Prostate gland (tissue), 2 donors: Measurements from ENCODE around the gene CCDC77. TPM values are rescaled to one million over a fixed set of nuclear protein-coding genes. Genes with fewer than 3 reads are reported as not detected.

Experiments
- DNase-seq: peaks from one replicate; pipeline ENCODE4 v3.0.0-alpha.2; 2019; ENCODE audit warnings: low spot score
- H3K27ac ChIP-seq, 2 donors: fragments of 200-600 bp; sonication (generic); 2 replicates each; pipeline ENCODE4 v1.5.1; 2017 to 2019
- H3K27me3 ChIP-seq: fragments of 200-600 bp; sonication (generic); replicated peaks from 2 replicates; pipeline ENCODE4 v1.5.1; 2019; ENCODE audit not compliant: insufficient read depth
- H3K36me3 ChIP-seq, 2 donors: fragments of 200-600 bp; sonication (generic); 1 replicate in 1 of 2; 2 replicates in 1 of 2; pipeline versions ENCODE4 v1.5.1 to v1.8.1; 2017 to 2019
- H3K4me1 ChIP-seq: fragments of 200-600 bp; sonication (generic); replicated peaks from 2 replicates; pipeline ENCODE4 v1.5.1; 2019
- H3K4me3 ChIP-seq, 2 donors: fragments of 200-600 bp; sonication (generic); 2 replicates each; pipeline ENCODE4 v1.5.1; 2017 to 2019
- H3K9me3 ChIP-seq: fragments of 200-600 bp; sonication (generic); 2 replicates; pipeline ENCODE4 v1.5.1; 2017
- POLR2A ChIP-seq: fragments of 450-650 bp; IDR thresholded peaks from one replicate; pipeline ENCODE4 v1.6.1; 2016; ENCODE audit warnings: antibody characterized with exemption, mild to moderate bottlenecking
- POLR2AphosphoS5 ChIP-seq: sonication (generic); formaldehyde crosslinking; IDR thresholded peaks from one replicate; pipeline ENCODE4 v1.6.1; 2017; ENCODE audit warnings: antibody characterized with exemption
- WGBS: methylation state at CpG from one replicate; pipeline ENCODE4 v1.1.5; 2018; 5-methylcytosine and 5-hydroxymethylcytosine counted together
- intact Hi-C: fragments of 100-400 bp; cut with DNase I; formaldehyde crosslinking; loops from one replicate; pipeline ENCODE4 v1.14.2; 2022
- total RNA-seq, 2 donors: library from RNA; depleted of rRNA; stranded (reverse); fragments of >200 nt; gene quantifications; one replicate each; pipeline ENCODE4 v1.1.0, GENCODE V29; 2016
- TF ChIP-seq, protein P1 (sequence below), 4 experiments: fragments of 200-600 bp in 2 of 4; fragments of 450-650 bp in 2 of 4; sonication (generic) in 2 of 4; IDR thresholded peaks; 1 replicate in 3 of 4; 2 replicates in 1 of 4; pipeline ENCODE4 v1.5.1; 2016 to 2019; ENCODE audit warnings: antibody characterized with exemption in 4 of 4, mild to moderate bottlenecking in 2 of 4, moderate library complexity in 2 of 4

The CCDC77 gene
- total RNA-seq: 1 to 10 TPM; 7.0 to 8.9 TPM

DNA sequence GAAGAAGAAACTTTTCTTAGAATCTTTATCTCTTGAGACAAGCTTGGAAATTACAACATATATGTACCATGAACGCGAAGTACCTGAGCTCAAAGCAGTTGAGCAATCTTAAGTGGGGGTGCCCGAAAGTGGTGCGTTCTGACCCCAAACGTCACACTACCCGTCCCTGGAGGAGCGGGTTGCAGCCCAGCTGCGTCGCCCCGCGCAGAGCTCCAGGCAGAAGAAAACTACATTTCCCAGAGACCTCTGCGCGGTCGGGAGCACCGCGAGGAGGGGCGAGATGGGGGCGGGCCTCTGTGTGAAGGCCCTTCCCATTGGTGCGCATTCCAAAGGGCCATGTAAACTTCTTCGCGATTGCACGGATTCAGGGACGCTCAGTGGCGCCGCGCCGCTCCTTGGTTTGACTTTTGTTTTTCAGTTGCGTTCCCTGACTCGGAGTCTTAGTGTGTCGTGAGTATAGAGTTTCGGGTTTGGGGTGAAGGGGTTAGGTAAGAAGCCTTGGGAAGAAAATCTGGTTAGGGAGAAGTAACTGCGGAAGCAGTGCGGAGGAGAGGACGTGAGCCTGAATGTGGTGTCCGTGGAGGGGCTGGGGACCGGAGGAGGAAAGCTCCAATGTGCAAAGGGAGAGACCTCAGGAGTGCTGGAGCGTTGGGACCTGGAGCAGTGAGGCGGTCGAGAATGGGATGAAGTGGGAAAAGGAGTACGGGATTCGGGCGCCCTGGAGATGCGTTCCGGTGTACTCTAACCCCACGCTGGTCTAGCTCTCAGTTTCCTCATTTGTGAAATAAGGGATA, at the start of gene CCDC77:
Gene CCDC77 (plus strand): TSS at position 410 of the 794 bp plus-strand sequence. CDS start 7,740 bp downstream, outside the sequence.
- under 1% methylated on average over 41 of the region's 45 CpGs for WGBS

DNA sequence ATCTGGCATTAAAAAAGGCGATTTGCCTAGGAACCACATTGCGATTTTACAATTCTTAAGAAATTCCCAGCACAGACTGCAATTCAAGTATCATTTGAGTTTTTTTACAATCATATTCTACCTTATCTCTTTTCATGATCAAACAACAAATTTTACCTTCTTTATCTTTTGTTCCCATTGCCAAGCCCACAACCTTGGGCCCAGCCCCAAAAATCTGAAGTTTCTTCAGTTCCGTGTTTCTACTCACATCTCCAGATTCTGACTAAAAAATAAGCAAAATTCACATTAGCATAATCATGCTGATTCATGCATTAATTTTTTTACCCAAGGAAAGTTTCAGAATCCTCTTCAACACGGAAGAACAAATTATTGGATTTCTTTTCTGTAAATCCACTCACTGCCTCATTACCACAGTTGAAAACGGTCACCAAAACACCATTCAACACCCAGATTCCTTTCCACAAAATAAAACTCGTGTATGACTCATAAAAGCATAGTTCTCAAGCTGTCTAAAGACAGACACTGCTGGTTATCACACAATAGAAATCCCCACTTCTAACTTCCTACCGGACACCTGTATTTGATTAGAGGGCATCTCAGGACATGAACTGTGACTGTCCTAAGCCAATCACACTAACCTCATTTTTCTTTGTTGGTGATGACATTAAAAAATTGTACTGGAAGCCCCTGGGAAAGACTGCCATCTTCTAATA, 45.0 kb upstream of the CCDC77 start:
- Histone ChIP-seq H3K27ac (no peak overlapping the region), H3K9me3 (no peaks in the 10 kb centered on the region), H3K36me3 (peaks cover 0 to 9% of the 10 kb centered on the region in 2 donors), H3K4me1 (no peaks in the 10 kb centered on the region), H3K4me3 (no peak overlapping the region), H3K27me3 (no peaks in the 10 kb centered on the region)
- TF ChIP-seq, protein P1, sequence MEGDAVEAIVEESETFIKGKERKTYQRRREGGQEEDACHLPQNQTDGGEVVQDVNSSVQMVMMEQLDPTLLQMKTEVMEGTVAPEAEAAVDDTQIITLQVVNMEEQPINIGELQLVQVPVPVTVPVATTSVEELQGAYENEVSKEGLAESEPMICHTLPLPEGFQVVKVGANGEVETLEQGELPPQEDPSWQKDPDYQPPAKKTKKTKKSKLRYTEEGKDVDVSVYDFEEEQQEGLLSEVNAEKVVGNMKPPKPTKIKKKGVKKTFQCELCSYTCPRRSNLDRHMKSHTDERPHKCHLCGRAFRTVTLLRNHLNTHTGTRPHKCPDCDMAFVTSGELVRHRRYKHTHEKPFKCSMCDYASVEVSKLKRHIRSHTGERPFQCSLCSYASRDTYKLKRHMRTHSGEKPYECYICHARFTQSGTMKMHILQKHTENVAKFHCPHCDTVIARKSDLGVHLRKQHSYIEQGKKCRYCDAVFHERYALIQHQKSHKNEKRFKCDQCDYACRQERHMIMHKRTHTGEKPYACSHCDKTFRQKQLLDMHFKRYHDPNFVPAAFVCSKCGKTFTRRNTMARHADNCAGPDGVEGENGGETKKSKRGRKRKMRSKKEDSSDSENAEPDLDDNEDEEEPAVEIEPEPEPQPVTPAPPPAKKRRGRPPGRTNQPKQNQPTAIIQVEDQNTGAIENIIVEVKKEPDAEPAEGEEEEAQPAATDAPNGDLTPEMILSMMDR (IDR thresholded peaks at IDR 0.05): no peak
- TF ChIP-seq POLR2A: no peak
- no peak for TF ChIP-seq POLR2AphosphoS5
- intact Hi-C loops: no loop called here
- WGBS: 63% methylated on average over 7 of the region's 7 CpGs
- DNase-seq: no peak

More for the DNA sequence above, at the start of gene CCDC77:
- Histone ChIP-seq H3K9me3 (no peaks in the 10 kb centered on the region), H3K4me3 (peak within 1 kb of the TSS; percentile 51), H3K27ac (peak within 1 kb of the TSS; percentile 57 to 71), H3K36me3 (no peaks in the 10 kb centered on the region), H3K4me1 (no peaks in the 10 kb centered on the region), H3K27me3 (no peaks in the 10 kb centered on the region)
- peak; percentile 92 for DNase-seq
- intact Hi-C loops: no loop called here
- TF ChIP-seq, protein P1 (IDR thresholded peaks at IDR 0.05): peak in 2 of 4 experiments; percentile 46 to 53
- TF ChIP-seq POLR2A: peak; percentile 34
- peak; percentile 97 for TF ChIP-seq POLR2AphosphoS5

DNA sequence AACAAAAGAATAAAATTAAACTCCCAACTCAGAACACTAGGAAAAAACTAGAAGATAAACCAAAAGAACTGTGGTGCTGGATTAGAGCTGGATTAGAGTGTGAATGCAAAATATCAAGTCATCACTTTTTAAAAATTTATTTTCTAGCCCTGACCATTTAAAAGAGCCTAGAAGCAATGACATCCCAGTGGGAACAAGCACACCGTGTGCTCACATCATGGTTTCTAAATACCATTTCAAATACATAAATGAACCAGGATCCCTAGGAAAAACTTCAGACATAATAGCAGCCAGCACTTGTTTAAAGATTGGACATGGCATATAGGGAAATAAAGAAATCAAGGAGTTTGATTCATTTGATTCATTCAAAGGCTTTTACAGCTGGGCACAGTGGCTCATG, 42.4 kb upstream of the CCDC77 start:
- no peaks in the 10 kb centered on the region for H3K4me1 ChIP-seq
- no peaks in the 10 kb centered on the region for H3K27me3 ChIP-seq
- intact Hi-C loops: no loop called here
- H3K36me3 ChIP-seq: peaks cover 0 to 5% of the 10 kb centered on the region in 2 donors
- no peak for DNase-seq
- no peak overlapping the region for H3K4me3 ChIP-seq
- 96% methylated on average over 1 of the region's 1 CpG for WGBS
- no peak overlapping the region for H3K27ac ChIP-seq
- no peaks in the 10 kb centered on the region for H3K9me3 ChIP-seq
- TF ChIP-seq POLR2AphosphoS5 (no peak), POLR2A (no peak)
- TF ChIP-seq, protein P1 (IDR thresholded peaks at IDR 0.05): no peak

DNA sequence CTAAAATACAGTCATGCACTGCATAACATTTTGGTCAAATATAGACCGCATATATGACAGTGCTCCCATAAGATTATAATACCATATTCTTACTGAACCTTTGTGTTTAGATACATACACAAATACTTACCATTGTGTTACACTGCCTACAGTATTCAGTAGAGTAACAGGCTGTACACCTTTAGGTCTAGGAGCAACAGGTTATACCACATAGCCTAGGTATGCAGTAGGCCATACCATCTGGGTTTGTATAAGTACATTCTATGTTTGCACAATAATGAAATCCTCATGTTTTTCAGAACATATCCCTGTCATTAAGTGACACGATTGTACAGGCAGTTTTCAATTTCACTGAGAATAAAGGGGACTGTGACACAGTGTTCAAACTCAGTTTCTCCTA, 34.6 kb upstream of the CCDC77 start:
- no peak for TF ChIP-seq POLR2AphosphoS5
- TF ChIP-seq POLR2A: no peak
- TF ChIP-seq, protein P1 (IDR thresholded peaks at IDR 0.05): no peak
- 91% methylated on average over 2 of the region's 2 CpGs for WGBS

More for the DNA sequence above, 34.6 kb upstream of the CCDC77 start:
- Histone ChIP-seq H3K4me3 (no peak overlapping the region), H3K9me3 (no peaks in the 10 kb centered on the region), H3K36me3 (peaks cover 13% of the 10 kb centered on the region in 2 donors), H3K4me1 (no peaks in the 10 kb centered on the region), H3K27ac (no peak overlapping the region), H3K27me3 (no peaks in the 10 kb centered on the region)
- no peak for DNase-seq
- intact Hi-C loops: no loop called here
